ENCODE measurements around the gene TPX2.

GRCh38 chr20:31833931-31834521, 94.9 kb downstream of the TPX2 start:
- TF ChIP-seq CTCF (IDR thresholded peaks at IDR 0.05) (no peak), EP300 (IDR thresholded peaks at IDR 0.05; ENCODE audit: borderline replicate concordance in 1 of 2, low read depth in 1 of 2, low read length in 1 of 2) (no peak), EZH2phosphoT487 (IDR thresholded peaks at IDR 0.05; ENCODE audit: borderline replicate concordance, low read depth) (no peak), TAF1 (IDR thresholded peaks at IDR 0.05; ENCODE audit: borderline replicate concordance, low read depth, low read length) (no peak), FOSL2 (IDR thresholded peaks at IDR 0.05; ENCODE audit: borderline replicate concordance, low read depth) (no peak), RXRA (IDR thresholded peaks at IDR 0.05; ENCODE audit: borderline replicate concordance, low read depth) (no peak), JUND (IDR thresholded peaks at IDR 0.05) (no peak)
